K562 (cell line): ENCODE results near the gene RCHY1. TPM values are rescaled to one million over a fixed set of nuclear protein-coding genes. Genes with fewer than 3 reads are reported as not detected.

Experiments used
- CREB1 ChIP-seq, 2 experiments: sonication (generic) in 1 of 2; formaldehyde crosslinking in 1 of 2; IDR thresholded peaks; 2 replicates each; pipeline versions ENCODE4 v1.6.1 to v1.8.0; 2012 to 2022; ENCODE audit warnings: inconsistent platforms in 1 of 2, mild to moderate bottlenecking in 1 of 2, missing genetic modification reagents in 1 of 2, moderate library complexity in 1 of 2
- GABPB1 ChIP-seq: sonication (generic); formaldehyde crosslinking; IDR thresholded peaks from 2 replicates; pipeline ENCODE4 v1.8.0; 2022; ENCODE audit warnings: mild to moderate bottlenecking, missing genetic modification reagents
- HDAC8 ChIP-seq: fragments of 450-650 bp; IDR thresholded peaks from 2 replicates; pipeline ENCODE4 v1.6.1; 2016; ENCODE audit warnings: mild to moderate bottlenecking, missing genetic modification characterization, moderate library complexity, missing compliant biosample characterization
- TAF1 ChIP-seq: IDR thresholded peaks from 2 replicates; pipeline ENCODE4 v1.6.1; 2011; ENCODE audit warnings: mild to moderate bottlenecking, low read length, moderate library complexity; ENCODE audit not compliant: insufficient read depth, control insufficient read depth, severe bottlenecking; ENCODE audit errors: extremely low read depth
- TSHZ1 ChIP-seq: fragments of 250-450 bp; sonication (Bioruptor Pico); IDR thresholded peaks from 2 replicates; pipeline ENCODE4 v1.4.0; 2020; ENCODE audit warnings: mild to moderate bottlenecking, moderate library complexity
- ZNF830 ChIP-seq: fragments of 250-450 bp; sonication (Bioruptor Pico); IDR thresholded peaks from 2 replicates; pipeline ENCODE4 v1.5.0; 2021; ENCODE audit warnings: mild to moderate bottlenecking
- polyA plus RNA-seq, 8 experiments: library from polyadenylated mRNA; depleted of rRNA in 4 of 8; stranded (reverse) in 5 of 8; unstranded in 3 of 8; fragments of >200 nt; fragmentation: Nextera tagmentation in 2 of 8; fragmentation: Illumina TruSeq in 1 of 8; extraction: Ambion mirVana in 2 of 8; extraction: Trizol in 1 of 8; gene quantifications; 2 replicates each; pipeline versions ENCODE4 v1.2.1 to v1.2.3, GENCODE V29; 2011 to 2014; ENCODE audit warnings: inconsistent platforms in 1 of 8, missing spikeins in 1 of 8
- total RNA-seq, 7 experiments: library from RNA; depleted of rRNA in 6 of 7; stranded (reverse); fragments of >200 nt in 6 of 7; fragmentation: Illumina TruSeq in 2 of 7; extraction: Trizol in 2 of 7; gene quantifications; 2 replicates each; pipeline versions ENCODE4 v1.2.1 to v1.2.3, GENCODE V29; 2011 to 2021; ENCODE audit warnings: low replicate concordance in 1 of 7
- TF ChIP-seq, protein P1 (sequence below): sonication (generic); formaldehyde crosslinking; IDR thresholded peaks from 2 replicates; pipeline ENCODE4 v1.8.1; 2023; ENCODE audit warnings: missing genetic modification reagents, mild to moderate bottlenecking, borderline replicate concordance

The RCHY1 gene
- total and polyA plus RNA-seq, 9 of the 15 experiments (the other 6 are each of a cell fraction or from before 2014, with no cell fraction given): 27.3 to 85.1 (median 45.9) TPM

DNA sequence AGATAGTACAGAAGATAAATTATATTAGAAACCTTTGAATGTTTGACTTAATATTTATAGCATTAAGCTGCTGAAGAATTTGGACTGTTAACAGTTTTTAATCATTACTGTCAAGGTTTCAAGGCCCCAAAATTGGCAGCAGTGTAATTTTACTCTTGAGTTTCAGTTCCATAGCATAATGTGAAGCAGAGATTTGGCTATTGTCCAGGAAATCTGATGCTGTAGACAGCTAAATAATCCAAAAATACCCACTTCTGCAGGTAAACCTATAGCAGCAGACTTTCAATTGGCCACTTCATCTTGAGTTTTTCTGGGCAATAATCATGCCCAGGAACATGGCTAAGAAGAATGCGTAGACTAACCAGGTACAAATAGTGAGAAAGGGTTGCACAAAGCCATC lies 85.0 kb downstream of the RCHY1 start (continued):
- TF ChIP-seq, protein P1, sequence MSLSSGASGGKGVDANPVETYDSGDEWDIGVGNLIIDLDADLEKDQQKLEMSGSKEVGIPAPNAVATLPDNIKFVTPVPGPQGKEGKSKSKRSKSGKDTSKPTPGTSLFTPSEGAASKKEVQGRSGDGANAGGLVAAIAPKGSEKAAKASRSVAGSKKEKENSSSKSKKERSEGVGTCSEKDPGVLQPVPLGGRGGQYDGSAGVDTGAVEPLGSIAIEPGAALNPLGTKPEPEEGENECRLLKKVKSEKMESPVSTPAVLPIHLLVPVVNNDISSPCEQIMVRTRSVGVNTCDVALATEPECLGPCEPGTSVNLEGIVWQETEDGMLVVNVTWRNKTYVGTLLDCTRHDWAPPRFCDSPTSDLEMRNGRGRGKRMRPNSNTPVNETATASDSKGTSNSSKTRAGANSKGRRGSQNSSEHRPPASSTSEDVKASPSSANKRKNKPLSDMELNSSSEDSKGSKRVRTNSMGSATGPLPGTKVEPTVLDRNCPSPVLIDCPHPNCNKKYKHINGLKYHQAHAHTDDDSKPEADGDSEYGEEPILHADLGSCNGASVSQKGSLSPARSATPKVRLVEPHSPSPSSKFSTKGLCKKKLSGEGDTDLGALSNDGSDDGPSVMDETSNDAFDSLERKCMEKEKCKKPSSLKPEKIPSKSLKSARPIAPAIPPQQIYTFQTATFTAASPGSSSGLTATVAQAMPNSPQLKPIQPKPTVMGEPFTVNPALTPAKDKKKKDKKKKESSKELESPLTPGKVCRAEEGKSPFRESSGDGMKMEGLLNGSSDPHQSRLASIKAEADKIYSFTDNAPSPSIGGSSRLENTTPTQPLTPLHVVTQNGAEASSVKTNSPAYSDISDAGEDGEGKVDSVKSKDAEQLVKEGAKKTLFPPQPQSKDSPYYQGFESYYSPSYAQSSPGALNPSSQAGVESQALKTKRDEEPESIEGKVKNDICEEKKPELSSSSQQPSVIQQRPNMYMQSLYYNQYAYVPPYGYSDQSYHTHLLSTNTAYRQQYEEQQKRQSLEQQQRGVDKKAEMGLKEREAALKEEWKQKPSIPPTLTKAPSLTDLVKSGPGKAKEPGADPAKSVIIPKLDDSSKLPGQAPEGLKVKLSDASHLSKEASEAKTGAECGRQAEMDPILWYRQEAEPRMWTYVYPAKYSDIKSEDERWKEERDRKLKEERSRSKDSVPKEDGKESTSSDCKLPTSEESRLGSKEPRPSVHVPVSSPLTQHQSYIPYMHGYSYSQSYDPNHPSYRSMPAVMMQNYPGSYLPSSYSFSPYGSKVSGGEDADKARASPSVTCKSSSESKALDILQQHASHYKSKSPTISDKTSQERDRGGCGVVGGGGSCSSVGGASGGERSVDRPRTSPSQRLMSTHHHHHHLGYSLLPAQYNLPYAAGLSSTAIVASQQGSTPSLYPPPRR (CRISPR knock-in tag): no peak
- no peak for TF ChIP-seq HDAC8 (tag)
- TF ChIP-seq GABPB1 (CRISPR knock-in tag): no peak
- no peak for TF ChIP-seq CREB1 (IDR thresholded peaks at IDR 0.05)
- TF ChIP-seq CREB1 (CRISPR knock-in tag; IDR thresholded peaks at IDR 0.05): no peak
- TF ChIP-seq TSHZ1: no peak
- TF ChIP-seq TAF1: no peak
- TF ChIP-seq ZNF830 (CRISPR knock-in tag): no peak

Other genes with a start within 250 kb of the RCHY1 start
- 8.9 and 12.0 TPM in 2 replicates for gene THAP6, start 70 bp upstream of the RCHY1 start, total RNA-seq (2014; rRNA removed)
- gene THAP6, start 70 bp upstream of the RCHY1 start, total RNA-seq (2014; rRNA removed; fragmentation: Illumina TruSeq; extraction: Trizol): 17.3 and 20.9 TPM in 2 replicates
- gene THAP6, start 70 bp upstream of the RCHY1 start, total RNA-seq (2015; rRNA removed; fragmentation: Illumina TruSeq; extraction: Trizol): 14.6 and 15.4 TPM in 2 replicates
- gene THAP6, start 70 bp upstream of the RCHY1 start, total RNA-seq (2021): 13.7 and 15.1 TPM in 2 replicates
- 25.3 and 30.4 TPM in 2 replicates for gene THAP6, start 70 bp upstream of the RCHY1 start, polyA plus RNA-seq (2011; rRNA removed)
- 18.1 and 19.8 TPM in 2 replicates for gene THAP6, start 70 bp upstream of the RCHY1 start, polyA plus RNA-seq (2014; fragmentation: Illumina TruSeq; extraction: Trizol)
- 10 to 100 TPM; 16.3 to 20.1 TPM for gene THAP6, start 70 bp upstream of the RCHY1 start, polyA plus RNA-seq (2014; fragmentation: Nextera tagmentation; extraction: Ambion mirVana)
- 18.0 and 20.7 TPM in 2 replicates for gene THAP6, start 70 bp upstream of the RCHY1 start, polyA plus RNA-seq (2014; rRNA removed)
- not detected in 2 replicates for gene ODAPH, start 41.7 kb upstream of the RCHY1 start, total RNA-seq (2014; rRNA removed)
- not detected in 2 replicates for gene ODAPH, start 41.7 kb upstream of the RCHY1 start, total RNA-seq (2014; rRNA removed; fragmentation: Illumina TruSeq; extraction: Trizol)
- not detected in 2 replicates for gene ODAPH, start 41.7 kb upstream of the RCHY1 start, total RNA-seq (2015; rRNA removed; fragmentation: Illumina TruSeq; extraction: Trizol)
- gene ODAPH, start 41.7 kb upstream of the RCHY1 start, total RNA-seq (2021): not detected in 2 replicates
- not detected in 2 replicates for gene ODAPH, start 41.7 kb upstream of the RCHY1 start, polyA plus RNA-seq (2011; rRNA removed)
- gene ODAPH, start 41.7 kb upstream of the RCHY1 start, polyA plus RNA-seq (2014; fragmentation: Illumina TruSeq; extraction: Trizol): not detected in 2 replicates
- gene ODAPH, start 41.7 kb upstream of the RCHY1 start, polyA plus RNA-seq (2014; fragmentation: Nextera tagmentation; extraction: Ambion mirVana): not detected
- not detected in 2 replicates for gene ODAPH, start 41.7 kb upstream of the RCHY1 start, polyA plus RNA-seq (2014; rRNA removed)
- gene CDKL2, start 116.1 kb upstream of the RCHY1 start, total RNA-seq (2014; rRNA removed): not detected in 2 replicates
- 0.06 TPM in 1 of 2 replicates, not detected in the other for gene CDKL2, start 116.1 kb upstream of the RCHY1 start, total RNA-seq (2014; rRNA removed; fragmentation: Illumina TruSeq; extraction: Trizol)
- gene CDKL2, start 116.1 kb upstream of the RCHY1 start, total RNA-seq (2015; rRNA removed; fragmentation: Illumina TruSeq; extraction: Trizol): 0.04 TPM in 1 of 2 replicates, not detected in the other
- 0.16 TPM in 1 of 2 replicates, not detected in the other for gene CDKL2, start 116.1 kb upstream of the RCHY1 start, total RNA-seq (2021)
- gene CDKL2, start 116.1 kb upstream of the RCHY1 start, polyA plus RNA-seq (2011; rRNA removed): 0.05 TPM in 1 of 2 replicates, not detected in the other
- not detected in 2 replicates for gene CDKL2, start 116.1 kb upstream of the RCHY1 start, polyA plus RNA-seq (2014; fragmentation: Illumina TruSeq; extraction: Trizol)
- under 1 TPM in 1 of 2 experiments, not detected in 1; 0.01 TPM for gene CDKL2, start 116.1 kb upstream of the RCHY1 start, polyA plus RNA-seq (2014; fragmentation: Nextera tagmentation; extraction: Ambion mirVana)
- gene CDKL2, start 116.1 kb upstream of the RCHY1 start, polyA plus RNA-seq (2014; rRNA removed): 0.03 TPM in 1 of 2 replicates, not detected in the other
- gene G3BP2, start 159.0 kb upstream of the RCHY1 start, total RNA-seq (2014; rRNA removed): 84.6 and 88.9 TPM in 2 replicates
- 138 and 159 TPM in 2 replicates for gene G3BP2, start 159.0 kb upstream of the RCHY1 start, total RNA-seq (2014; rRNA removed; fragmentation: Illumina TruSeq; extraction: Trizol)
- 125 and 130 TPM in 2 replicates for gene G3BP2, start 159.0 kb upstream of the RCHY1 start, total RNA-seq (2015; rRNA removed; fragmentation: Illumina TruSeq; extraction: Trizol)
- gene G3BP2, start 159.0 kb upstream of the RCHY1 start, total RNA-seq (2021): 143 and 160 TPM in 2 replicates
- 90.9 and 141 TPM in 2 replicates for gene G3BP2, start 159.0 kb upstream of the RCHY1 start, polyA plus RNA-seq (2011; rRNA removed)
- 143 and 222 TPM in 2 replicates for gene G3BP2, start 159.0 kb upstream of the RCHY1 start, polyA plus RNA-seq (2014; fragmentation: Illumina TruSeq; extraction: Trizol)
- 10 to 100 TPM; 25.2 to 36.2 TPM for gene G3BP2, start 159.0 kb upstream of the RCHY1 start, polyA plus RNA-seq (2014; fragmentation: Nextera tagmentation; extraction: Ambion mirVana)
- gene G3BP2, start 159.0 kb upstream of the RCHY1 start, polyA plus RNA-seq (2014; rRNA removed): 83.7 and 90.2 TPM in 2 replicates
- 48.5 and 54.0 TPM in 2 replicates for gene USO1, start 210.2 kb upstream of the RCHY1 start, total RNA-seq (2014; rRNA removed)
- gene USO1, start 210.2 kb upstream of the RCHY1 start, total RNA-seq (2014; rRNA removed; fragmentation: Illumina TruSeq; extraction: Trizol): 76.2 and 80.2 TPM in 2 replicates
- 68.7 and 72.8 TPM in 2 replicates for gene USO1, start 210.2 kb upstream of the RCHY1 start, total RNA-seq (2015; rRNA removed; fragmentation: Illumina TruSeq; extraction: Trizol)
- 45.3 and 48.0 TPM in 2 replicates for gene USO1, start 210.2 kb upstream of the RCHY1 start, total RNA-seq (2021)
- 87.5 and 97.8 TPM in 2 replicates for gene USO1, start 210.2 kb upstream of the RCHY1 start, polyA plus RNA-seq (2011; rRNA removed)
- 54.5 and 71.6 TPM in 2 replicates for gene USO1, start 210.2 kb upstream of the RCHY1 start, polyA plus RNA-seq (2014; fragmentation: Illumina TruSeq; extraction: Trizol)
- gene USO1, start 210.2 kb upstream of the RCHY1 start, polyA plus RNA-seq (2014; fragmentation: Nextera tagmentation; extraction: Ambion mirVana): 10 to 100 TPM; 19.3 to 22.1 TPM
- gene USO1, start 210.2 kb upstream of the RCHY1 start, polyA plus RNA-seq (2014; rRNA removed): 44.3 and 45.1 TPM in 2 replicates